Ovary (tissue), 3 donors: ENCODE results near the gene C1orf159.

ENCODE experiments used
- CTCF ChIP-seq, 3 donors: fragments of 450-650 bp in 2 of 3; fragments of 200-600 bp in 1 of 3; IDR thresholded peaks; one replicate each; pipeline versions ENCODE4 v1.5.1 to v1.8.0; 2016 to 2022; ENCODE audit warnings: antibody characterized with exemption in 3 of 3, mild to moderate bottlenecking in 1 of 3
- POLR2A ChIP-seq: fragments of 450-650 bp; IDR thresholded peaks from one replicate; pipeline ENCODE4 v1.6.1; 2017; ENCODE audit warnings: antibody characterized with exemption, mild to moderate bottlenecking, moderate library complexity
- donor health status: DM: no; HTN: no; CAD: no.

GRCh38 chr1:1101503-1101902, 14.4 kb downstream of the C1orf159 start:
- TF ChIP-seq CTCF (IDR thresholded peaks at IDR 0.05) (no peak), POLR2A (no peak)
